Lower leg skin (tissue), 3 donors: ENCODE measurements around the gene OR51B5.

Source experiments
- CTCF ChIP-seq, 3 donors: fragments of 450-650 bp; IDR thresholded peaks; one replicate each; pipeline ENCODE4 v1.5.1; 2016; ENCODE audit warnings: antibody characterized with exemption in 3 of 3, mild to moderate bottlenecking in 3 of 3, moderate library complexity in 2 of 3
- POLR2A ChIP-seq, 2 donors: fragments of 450-650 bp; IDR thresholded peaks; one replicate each; pipeline ENCODE4 v1.6.1; 2016 to 2017; ENCODE audit warnings: antibody characterized with exemption in 2 of 2, mild to moderate bottlenecking in 1 of 2, moderate library complexity in 1 of 2

GRCh38 chr11:5349550-5349949 is 6.2 kb upstream of the OR51B5 start:
- no peak for TF ChIP-seq CTCF (IDR thresholded peaks at IDR 0.05)
- no peak for TF ChIP-seq POLR2A (IDR thresholded peaks at IDR 0.05)
